ENCODE results near the gene PPM1N. TPM values are rescaled to one million over a fixed set of nuclear protein-coding genes. Genes with fewer than 3 reads are reported as not detected.

The PPM1N gene
- total and polyA plus RNA-seq, 2 of the 13 experiments (the other 11 are each of a cell fraction or from before 2014, with no cell fraction given), result 0.31 to 1.8 TPM

- peak; percentile 66 for TF ChIP-seq ZNF770 (CRISPR knock-in tag; IDR thresholded peaks at IDR 0.05)
- no peak for TF ChIP-seq ZNF460 (CRISPR knock-in tag; IDR thresholded peaks at IDR 0.05; ENCODE audit: borderline replicate concordance)
- no peak for TF ChIP-seq ZNF784 (CRISPR knock-in tag; IDR thresholded peaks at IDR 0.05; ENCODE audit: borderline replicate concordance)
- peak; percentile 7; the same call in 1 of the 2 replicates for TF ChIP-seq PATZ1 (CRISPR knock-in tag; IDR thresholded peaks at IDR 0.05)
- TF ChIP-seq ZNF354B (CRISPR knock-in tag; IDR thresholded peaks at IDR 0.05), result no peak
- TF ChIP-seq ZKSCAN5 (CRISPR knock-in tag; IDR thresholded peaks at IDR 0.05), result no peak
- peak; percentile 31; the same call in 1 of the 2 replicates for TF ChIP-seq ZNF75D (CRISPR knock-in tag; IDR thresholded peaks at IDR 0.05; ENCODE audit: borderline replicate concordance)
- peak; percentile 87; the same call in 1 of the 2 replicates for TF ChIP-seq ZFP90 (CRISPR knock-in tag; IDR thresholded peaks at IDR 0.05; ENCODE audit: borderline replicate concordance)
- TF ChIP-seq CBX5 (CRISPR knock-in tag; IDR thresholded peaks at IDR 0.05; ENCODE audit: borderline replicate concordance), result peak; percentile 58; the same call in 1 of the 2 replicates
- TF ChIP-seq HOXA5 (CRISPR knock-in tag; IDR thresholded peaks at IDR 0.05), result peak; percentile 85; the same call in 1 of the 2 replicates
- 0 out of 2 replicates have a peak, but pooled peaks have one; percentile 21 for TF ChIP-seq ZSCAN12 (CRISPR knock-in tag; IDR thresholded peaks at IDR 0.05)
- no peak for TF ChIP-seq ZNF546 (CRISPR knock-in tag; conservative IDR thresholded peaks at IDR 0.05)
- TF ChIP-seq BORCS8-MEF2B (CRISPR knock-in tag; IDR thresholded peaks at IDR 0.05), result no peak
- no peak for TF ChIP-seq GLI4 (CRISPR knock-in tag; IDR thresholded peaks at IDR 0.05; ENCODE audit: borderline replicate concordance)
- peak; percentile 39; the same call in 1 of the 2 replicates for TF ChIP-seq ELF1 (CRISPR knock-in tag; IDR thresholded peaks at IDR 0.05)
- TF ChIP-seq RNF219 (CRISPR knock-in tag; IDR thresholded peaks at IDR 0.05), result peak; percentile 70; the same call in 1 of the 2 replicates
- TF ChIP-seq NR2F2 (IDR thresholded peaks at IDR 0.05; ENCODE audit: borderline replicate concordance, low read depth), result peak; percentile 77; the same call in 1 of the 2 replicates
- TF ChIP-seq DZIP1 (CRISPR knock-in tag; IDR thresholded peaks at IDR 0.05), result no peak
Observed at GRCh38 chr19:45478454-45479238, 19.6 kb upstream of the PPM1N start (continued).
